ENCODE measurements around the gene KIF17.

- peak; percentile 47 for TF ChIP-seq CTCF (IDR thresholded peaks at IDR 0.05)
- TF ChIP-seq EZH2phosphoT487 (IDR thresholded peaks at IDR 0.05; ENCODE audit: borderline replicate concordance, low read depth): no peak
- no peak for TF ChIP-seq ZBTB33 (IDR thresholded peaks at IDR 0.05; ENCODE audit: borderline replicate concordance, low read depth)
- peak; percentile 66; the same call in 1 of the 2 replicates for TF ChIP-seq SIN3A (IDR thresholded peaks at IDR 0.05; ENCODE audit: borderline replicate concordance, low read depth, low read length)
- peak; percentile 93 for TF ChIP-seq MXI1 (IDR thresholded peaks at IDR 0.05; ENCODE audit: low read depth, low read length)
- TF ChIP-seq TCF12 (IDR thresholded peaks at IDR 0.05): peak; percentile 62
Measured at GRCh38 chr1:20732588-20733359, 15.0 kb upstream of the KIF17 start, which contains the start of gene SH2D5.

Measured in SK-N-SH (cell line).